ENCODE results near the gene NUP210L. TPM values are rescaled to one million over a fixed set of nuclear protein-coding genes. Genes with fewer than 3 reads are reported as not detected.
A peak's percentile ranks its signal among the peaks of the same experiment; 100 is the strongest.

The NUP210L gene
- total RNA-seq, 5 donors from 2014 or later (not counting 1 experiment from before 2014, with no cell fraction given): 0.10 to 0.35 (median 0.18) TPM

GRCh38 chr1:153953859-153954365 lies 201.0 kb downstream of the NUP210L start:
- Histone ChIP-seq H3K36me3 (ENCODE audit: control insufficient read depth in 2 of 2, extremely low read depth in 1 of 2, insufficient read depth in 1 of 2, low read length in 1 of 2) (peaks cover 18 to 59% of the 10 kb centered on the region in 2 donors), H3K9me3 (no peaks in the 10 kb centered on the region), H3K27me3 (replicated peaks in 1 of 2; ENCODE audit: control insufficient read depth in 2 of 2, extremely low read depth in 1 of 2, insufficient read depth in 2 of 2, low read length in 1 of 2) (no peaks in the 10 kb centered on the region), H3K4me1 (ENCODE audit: control insufficient read depth in 1 of 2, extremely low read depth in 1 of 2, insufficient read depth in 2 of 2, low read length in 2 of 2) (peaks cover 21 to 51% of the 10 kb centered on the region in 2 experiments), H3K4me3 (ENCODE audit: control insufficient read depth in 1 of 2, extremely low read depth in 1 of 2, low read length in 1 of 2) (no peak overlapping the region), H3K27ac (ENCODE audit: low read length) (no peak overlapping the region)
- WGBS (ENCODE audit: insufficient coverage): 94% methylated on average over 3 of the region's 4 CpGs
- ChIA-PET POLR2A (interaction anchor here in 1 of 2 donors (0.6 kb wide), 1 partner anchor 1581 kb away, joined by 4 read pairs; no protein-coding TSS in a partner anchor), CTCF (interaction anchor here in 1 of 2 donors (0.6 to 1.0 kb wide), 2 partner anchors 22 to 33 kb away, joined by 3 to 4 read pairs; no protein-coding TSS in a partner anchor)
- DNase-seq: no peak
- Mint-ChIP-seq H3K4me1 (peaks cover 42 to 54% (median 47%) of the 10 kb centered on the region in 3 donors), H3K4me3 (peak overlapping the region in 2 of 3 donors; percentile 17 to 60), H3K36me3 (peaks cover 31% of the 10 kb centered on the region), H3K9me3 (no peaks in the 10 kb centered on the region), H3K27ac (peak overlapping the region; percentile 74 to 76), H3K27me3 (no peaks in the 10 kb centered on the region)
- no peak for ATAC-seq (replicated peaks in 1 of 4)

DNA sequence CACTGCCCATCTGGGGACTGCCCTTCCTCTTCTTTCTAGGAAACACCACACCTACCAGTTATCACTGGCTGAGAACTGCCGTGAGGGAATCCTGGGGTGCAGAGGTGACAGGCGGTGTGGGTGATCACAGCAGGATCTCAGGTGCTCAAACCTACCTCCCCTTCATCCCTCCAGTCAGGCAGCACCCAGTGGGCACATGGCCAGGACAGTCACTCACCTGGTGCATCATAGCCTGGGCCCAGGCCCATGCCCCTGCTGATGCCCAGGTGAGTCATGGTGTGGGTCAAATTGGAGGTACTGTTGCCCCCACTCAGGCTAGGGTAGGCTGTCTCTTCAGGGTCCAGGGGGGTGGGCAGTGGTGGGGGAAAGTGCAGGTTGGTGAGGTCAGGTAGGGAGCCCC lies 203.1 kb downstream of the NUP210L start:
- no peak overlapping the region for H3K27ac ChIP-seq (ENCODE audit: low read length)
- no CpG with 5 or more reads among the region's 2 CpGs for WGBS (ENCODE audit: insufficient coverage)
- ATAC-seq (replicated peaks in 1 of 4): no peak
- peak overlapping the region in 1 of 2 donors; percentile 48 for H3K27ac Mint-ChIP-seq
- peaks cover 19 to 76% of the 10 kb centered on the region in 2 donors for H3K36me3 ChIP-seq (ENCODE audit: control insufficient read depth in 2 of 2, extremely low read depth in 1 of 2, insufficient read depth in 1 of 2, low read length in 1 of 2)
- no peaks in the 10 kb centered on the region for H3K27me3 ChIP-seq (replicated peaks in 1 of 2; ENCODE audit: control insufficient read depth in 2 of 2, extremely low read depth in 1 of 2, insufficient read depth in 2 of 2, low read length in 1 of 2)
- H3K4me3 ChIP-seq (ENCODE audit: control insufficient read depth in 1 of 2, extremely low read depth in 1 of 2, low read length in 1 of 2): no peak overlapping the region
- no peak overlapping the region for H3K4me3 Mint-ChIP-seq
- POLR2A ChIA-PET: no interaction called here
- peaks cover 13 to 45% of the 10 kb centered on the region in 2 experiments for H3K4me1 ChIP-seq (ENCODE audit: control insufficient read depth in 1 of 2, extremely low read depth in 1 of 2, insufficient read depth in 2 of 2, low read length in 2 of 2)
- peaks cover 31 to 46% (median 36%) of the 10 kb centered on the region in 3 donors for H3K4me1 Mint-ChIP-seq
- peaks cover 36% of the 10 kb centered on the region for H3K36me3 Mint-ChIP-seq
- H3K9me3 ChIP-seq: no peaks in the 10 kb centered on the region
- H3K9me3 Mint-ChIP-seq: no peaks in the 10 kb centered on the region
- CTCF ChIA-PET: no interaction called here
- no peaks in the 10 kb centered on the region for H3K27me3 Mint-ChIP-seq
- DNase-seq: no peak

DNA sequence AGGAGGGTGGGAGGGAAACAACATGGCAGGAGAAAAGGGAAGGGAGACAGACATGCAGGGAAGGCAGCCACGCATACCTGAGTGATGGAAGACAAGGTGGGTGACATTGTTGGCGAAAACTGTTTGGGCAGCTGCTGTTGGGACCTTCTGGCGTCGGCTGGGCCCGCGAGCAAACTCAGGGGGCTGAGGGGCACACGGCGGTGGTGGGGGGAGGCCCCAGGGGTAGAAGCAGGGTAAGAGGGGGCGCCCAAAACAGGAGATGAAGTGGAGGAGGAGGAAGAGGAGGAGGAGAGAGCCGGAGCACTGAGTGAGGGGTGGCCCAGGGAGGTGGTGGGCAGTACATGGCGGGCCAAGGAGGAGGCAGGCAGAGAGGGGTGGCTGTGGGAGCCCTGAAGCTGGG lies 203.7 kb downstream of the NUP210L start:
- POLR2A ChIA-PET: no interaction called here
- peaks cover 36% of the 10 kb centered on the region for H3K36me3 Mint-ChIP-seq

GRCh38 chr1:153946622-153947241 lies 208.1 kb downstream of the NUP210L start, which contains the start of gene DENND4B:
TSS of gene DENND4B (minus strand) at chr1:153946718. CDS start at chr1:153944374, 2,344 bp downstream.
- Histone ChIP-seq H3K9me3 (no peaks in the 10 kb centered on the region), H3K27me3 (replicated peaks in 1 of 2; ENCODE audit: control insufficient read depth in 2 of 2, extremely low read depth in 1 of 2, insufficient read depth in 2 of 2, low read length in 1 of 2) (no peaks in the 10 kb centered on the region), H3K27ac (ENCODE audit: low read length) (peak within 1 kb of the TSS; percentile 84), H3K4me3 (ENCODE audit: control insufficient read depth in 1 of 2, extremely low read depth in 1 of 2, low read length in 1 of 2) (peak within 1 kb of the TSS; percentile 70 to 83), H3K36me3 (ENCODE audit: control insufficient read depth in 2 of 2, extremely low read depth in 1 of 2, insufficient read depth in 1 of 2, low read length in 1 of 2) (peaks cover 16 to 67% of the 10 kb centered on the region in 2 donors), H3K4me1 (ENCODE audit: control insufficient read depth in 1 of 2, extremely low read depth in 1 of 2, insufficient read depth in 2 of 2, low read length in 2 of 2) (peaks cover 9 to 44% of the 10 kb centered on the region in 2 experiments)
- H3K4me3 Mint-ChIP-seq: peak within 1 kb of the TSS; percentile 91 to 94 (median 92)
- no peaks in the 10 kb centered on the region for H3K27me3 Mint-ChIP-seq
- ATAC-seq (replicated peaks in 1 of 4) (peak; percentile 63 to 68 (median 66)), DNase-seq (peak; percentile 33 to 83 (median 60))
- H3K36me3 Mint-ChIP-seq: peaks cover 23% of the 10 kb centered on the region
- CTCF ChIA-PET: interaction anchor here (0.6 to 4.3 kb wide), 13 partner anchors 10 to 168 kb away, joined by 3 to 25 read pairs (median 6); partner anchors contain the start of genes CREB3L4 (in 1 of the 2), GATAD2B (in 1 of the 2), JTB (in 1 of the 2) and RPS27 (in 1 of the 2)
- POLR2A ChIA-PET: interaction anchor here (0.5 to 2.6 kb wide), 4 partner anchors 10 to 41 kb away, joined by 3 to 10 read pairs (median 6); partner anchors contain the start of gene GATAD2B (in 1 of the 2)
- peaks cover 30 to 40% (median 34%) of the 10 kb centered on the region in 3 donors for H3K4me1 Mint-ChIP-seq
- H3K27ac Mint-ChIP-seq: peak within 1 kb of the TSS; percentile 90 to 96
- WGBS (ENCODE audit: insufficient coverage): 3% methylated on average over 24 of the region's 28 CpGs
- no peaks in the 10 kb centered on the region for H3K9me3 Mint-ChIP-seq

More for the DNA sequence above, 203.7 kb downstream of the NUP210L start:
- no peak overlapping the region for H3K4me3 ChIP-seq (ENCODE audit: control insufficient read depth in 1 of 2, extremely low read depth in 1 of 2, low read length in 1 of 2)
- peaks cover 19 to 76% of the 10 kb centered on the region in 2 donors for H3K36me3 ChIP-seq (ENCODE audit: control insufficient read depth in 2 of 2, extremely low read depth in 1 of 2, insufficient read depth in 1 of 2, low read length in 1 of 2)
- H3K27ac Mint-ChIP-seq: peak overlapping the region in 1 of 2 donors; percentile 13
- no peaks in the 10 kb centered on the region for H3K27me3 Mint-ChIP-seq
- CTCF ChIA-PET: no interaction called here
- H3K27ac ChIP-seq (ENCODE audit: low read length): no peak overlapping the region
- H3K9me3 Mint-ChIP-seq: no peaks in the 10 kb centered on the region
- H3K4me3 Mint-ChIP-seq: no peak overlapping the region
- no peaks in the 10 kb centered on the region for H3K9me3 ChIP-seq
- ATAC-seq (replicated peaks in 1 of 4): no peak
- H3K27me3 ChIP-seq (replicated peaks in 1 of 2; ENCODE audit: control insufficient read depth in 2 of 2, extremely low read depth in 1 of 2, insufficient read depth in 2 of 2, low read length in 1 of 2): no peaks in the 10 kb centered on the region
- peaks cover 25 to 42% (median 32%) of the 10 kb centered on the region in 3 donors for H3K4me1 Mint-ChIP-seq
- DNase-seq: no peak
- WGBS (ENCODE audit: insufficient coverage): 97% methylated on average over 11 of the region's 11 CpGs
- peaks cover 7 to 41% of the 10 kb centered on the region in 2 experiments for H3K4me1 ChIP-seq (ENCODE audit: control insufficient read depth in 1 of 2, extremely low read depth in 1 of 2, insufficient read depth in 2 of 2, low read length in 2 of 2)

GRCh38 chr1:153945795-153946621 lies 208.9 kb downstream of the NUP210L start:
- no peaks in the 10 kb centered on the region for H3K27me3 ChIP-seq (replicated peaks in 1 of 2; ENCODE audit: control insufficient read depth in 2 of 2, extremely low read depth in 1 of 2, insufficient read depth in 2 of 2, low read length in 1 of 2)
- Mint-ChIP-seq H3K4me3 (peak overlapping the region; percentile 91 to 94 (median 92)), H3K4me1 (peaks cover 30 to 45% (median 34%) of the 10 kb centered on the region in 3 donors), H3K27ac (peak overlapping the region; percentile 90 to 96), H3K27me3 (no peaks in the 10 kb centered on the region), H3K36me3 (peaks cover 21% of the 10 kb centered on the region), H3K9me3 (no peaks in the 10 kb centered on the region)
- H3K27ac ChIP-seq (ENCODE audit: low read length): peak overlapping the region; percentile 84
- H3K36me3 ChIP-seq (ENCODE audit: control insufficient read depth in 2 of 2, extremely low read depth in 1 of 2, insufficient read depth in 1 of 2, low read length in 1 of 2): peaks cover 16 to 67% of the 10 kb centered on the region in 2 donors
- ATAC-seq (replicated peaks in 1 of 4) (peak; percentile 56 to 69 (median 59)), DNase-seq (peak; percentile 35 to 85 (median 58))
- H3K9me3 ChIP-seq: no peaks in the 10 kb centered on the region
- peak overlapping the region; percentile 70 to 83 for H3K4me3 ChIP-seq (ENCODE audit: control insufficient read depth in 1 of 2, extremely low read depth in 1 of 2, low read length in 1 of 2)
- POLR2A ChIA-PET: interaction anchor here (0.5 to 2.6 kb wide), 3 partner anchors 23 to 40 kb away, joined by 5 to 10 read pairs (median 8); partner anchors contain the start of gene GATAD2B (in 1 of the 2)
- H3K4me1 ChIP-seq (ENCODE audit: control insufficient read depth in 1 of 2, extremely low read depth in 1 of 2, insufficient read depth in 2 of 2, low read length in 2 of 2): peaks cover 9 to 50% of the 10 kb centered on the region in 2 experiments
- under 1% methylated on average over 73 of the region's 95 CpGs for WGBS (ENCODE audit: insufficient coverage)
- CTCF ChIA-PET: interaction anchor here in 1 of 2 donors (0.6 to 4.3 kb wide), 11 partner anchors 11 to 141 kb away, joined by 3 to 25 read pairs (median 6); partner anchors contain the start of genes CREB3L4, CRTC2, GATAD2B and JTB

Measured in T-cell (primary cell).